Large intestine (tissue), 3 donors: ENCODE data around the gene LZTFL1. TPM values are rescaled to one million over a fixed set of nuclear protein-coding genes. Genes with fewer than 3 reads are reported as not detected.

Experiments used
- DNase-seq, 2 donors: peaks; one replicate each; pipeline versions ENCODE4 v3.0.0 to v3.0.0-alpha.2; 2013
- H3K27ac ChIP-seq: one replicate; pipeline ENCODE4 v1.5.1; 2013; ENCODE audit warnings: low read length
- H3K27me3 ChIP-seq: 2 replicates; pipeline ENCODE4 v1.6.1; 2013; ENCODE audit warnings: low read length; ENCODE audit not compliant: control insufficient read depth, insufficient read depth
- H3K36me3 ChIP-seq: 2 replicates; pipeline ENCODE4 v1.6.1; 2013; ENCODE audit warnings: low read length; ENCODE audit not compliant: control insufficient read depth, insufficient read depth
- H3K4me1 ChIP-seq: one replicate; pipeline ENCODE4 v1.6.1; 2013; ENCODE audit warnings: low read length; ENCODE audit not compliant: control insufficient read depth, insufficient read depth
- H3K4me3 ChIP-seq: one replicate; pipeline ENCODE4 v1.5.1; 2013; ENCODE audit warnings: low read length
- H3K9me3 ChIP-seq: one replicate; pipeline ENCODE4 v1.6.1; 2013; ENCODE audit warnings: mild to moderate bottlenecking, low read depth, low read length, moderate library complexity; ENCODE audit not compliant: control insufficient read depth
- WGBS: methylation state at CpG from one replicate; pipeline ENCODE4 v1.1.5; 2013; ENCODE audit warnings: low lambda C conversion rate; ENCODE audit not compliant: insufficient coverage; 5-methylcytosine and 5-hydroxymethylcytosine counted together
- polyA plus RNA-seq: library from polyadenylated mRNA; unstranded; fragments of 120-200 nt; gene quantifications from one replicate; pipeline ENCODE4 v1.2.1, GENCODE V29; 2013

Gene LZTFL1
- polyA plus RNA-seq, 1 donor: 30.6 TPM

DNA sequence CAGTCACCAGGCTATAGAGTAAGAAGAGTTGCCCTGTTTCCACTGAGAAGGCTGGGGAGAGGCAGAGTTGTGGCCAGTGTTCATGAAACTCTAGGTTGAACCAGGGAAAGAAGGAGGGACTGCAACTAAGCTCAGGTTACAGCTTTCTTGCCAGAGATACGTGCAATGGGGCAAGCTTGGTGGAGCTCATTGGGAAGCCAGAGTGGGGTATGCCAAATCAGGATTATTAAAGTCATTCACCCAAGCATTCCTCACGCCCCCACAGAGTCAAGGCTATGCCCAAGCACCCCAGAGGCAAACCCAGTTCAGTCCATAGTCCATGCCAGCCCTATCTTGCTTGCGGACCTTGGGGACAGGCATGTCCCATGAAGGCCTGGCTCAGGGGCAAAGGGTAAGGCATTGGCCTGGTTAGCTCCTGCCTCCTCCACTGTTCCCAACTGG lies 63.1 kb downstream of the LZTFL1 start:
- Histone ChIP-seq H3K36me3 (peaks cover 18% of the 10 kb centered on the region), H3K27ac (peak overlapping the region; percentile 30), H3K4me3 (no peak overlapping the region), H3K9me3 (no peaks in the 10 kb centered on the region), H3K4me1 (peaks cover 81% of the 10 kb centered on the region), H3K27me3 (no peaks in the 10 kb centered on the region)
- DNase-seq: peak in 1 of 2 donors; percentile 58
- WGBS: no CpG with 5 or more reads among the region's 3 CpGs

GRCh38 chr3:45777746-45778386 lies 64.1 kb downstream of the LZTFL1 start:
- Histone ChIP-seq H3K4me1 (peaks cover 82% of the 10 kb centered on the region), H3K9me3 (no peaks in the 10 kb centered on the region), H3K36me3 (peaks cover 18% of the 10 kb centered on the region), H3K27ac (no peak overlapping the region), H3K4me3 (no peak overlapping the region), H3K27me3 (no peaks in the 10 kb centered on the region)
- DNase-seq: no peak
- WGBS: no CpG with 5 or more reads among the region's 11 CpGs

- peaks cover 18% of the 10 kb centered on the region for H3K36me3 ChIP-seq
- H3K27ac ChIP-seq: peak overlapping the region; percentile 89
- DNase-seq: no peak
- WGBS: no CpG with 5 or more reads among the region's 8 CpGs
- H3K4me3 ChIP-seq: no peak overlapping the region
- no peaks in the 10 kb centered on the region for H3K9me3 ChIP-seq
- H3K27me3 ChIP-seq: no peaks in the 10 kb centered on the region
- peaks cover 84% of the 10 kb centered on the region for H3K4me1 ChIP-seq
Measured at GRCh38 chr3:45777111-45777745, 64.7 kb downstream of the LZTFL1 start.

DNA sequence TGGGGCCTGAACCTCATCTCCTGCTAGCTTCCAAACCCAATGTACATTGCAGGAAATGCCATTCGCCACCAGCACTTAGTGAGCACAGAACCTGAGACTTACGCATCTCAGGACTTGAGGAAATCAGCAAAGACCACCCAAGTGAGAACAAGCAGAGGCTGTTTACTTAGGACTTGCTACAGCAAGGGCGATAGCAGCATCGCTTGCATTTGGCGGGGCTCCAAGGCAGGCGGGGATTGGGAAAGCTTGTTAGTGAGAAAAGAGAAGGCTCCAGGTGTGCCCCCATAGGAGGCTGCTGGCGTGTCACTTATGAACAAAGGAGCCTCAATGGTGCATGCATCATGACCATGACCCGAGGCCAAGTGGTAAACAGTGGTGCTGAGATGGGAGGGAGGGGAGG lies 65.3 kb downstream of the LZTFL1 start:
- H3K4me1 ChIP-seq: peaks cover 89% of the 10 kb centered on the region
- H3K27ac ChIP-seq: peak overlapping the region; percentile 89
- DNase-seq: peak in 1 of 2 donors; percentile 50
- peaks cover 19% of the 10 kb centered on the region for H3K36me3 ChIP-seq
- no peaks in the 10 kb centered on the region for H3K9me3 ChIP-seq
- no peak overlapping the region for H3K4me3 ChIP-seq
- WGBS: no CpG with 5 or more reads among the region's 8 CpGs
- no peaks in the 10 kb centered on the region for H3K27me3 ChIP-seq

DNA sequence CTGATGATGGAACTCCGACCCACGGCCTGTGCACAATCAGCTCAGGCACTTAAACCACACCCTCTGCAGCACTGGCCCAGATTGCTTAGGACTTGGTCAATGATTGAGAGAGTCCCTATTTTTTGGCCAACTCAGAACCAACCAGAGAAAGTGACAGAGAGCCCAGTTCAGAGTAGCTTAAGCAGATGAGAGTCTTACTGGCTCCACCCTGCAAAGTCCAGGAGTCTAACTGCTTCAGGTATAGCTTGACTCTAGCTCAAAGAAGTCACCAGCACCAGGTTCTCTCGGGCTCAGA lies 65.7 kb downstream of the LZTFL1 start:
- no peaks in the 10 kb centered on the region for H3K27me3 ChIP-seq
- WGBS: no CpG with 5 or more reads among the region's 3 CpGs
- peaks cover 93% of the 10 kb centered on the region for H3K4me1 ChIP-seq
- peaks cover 20% of the 10 kb centered on the region for H3K36me3 ChIP-seq
- peak overlapping the region; percentile 89 for H3K27ac ChIP-seq
- H3K4me3 ChIP-seq: no peak overlapping the region
- DNase-seq: peak; percentile 85 to 89
- no peaks in the 10 kb centered on the region for H3K9me3 ChIP-seq

DNA sequence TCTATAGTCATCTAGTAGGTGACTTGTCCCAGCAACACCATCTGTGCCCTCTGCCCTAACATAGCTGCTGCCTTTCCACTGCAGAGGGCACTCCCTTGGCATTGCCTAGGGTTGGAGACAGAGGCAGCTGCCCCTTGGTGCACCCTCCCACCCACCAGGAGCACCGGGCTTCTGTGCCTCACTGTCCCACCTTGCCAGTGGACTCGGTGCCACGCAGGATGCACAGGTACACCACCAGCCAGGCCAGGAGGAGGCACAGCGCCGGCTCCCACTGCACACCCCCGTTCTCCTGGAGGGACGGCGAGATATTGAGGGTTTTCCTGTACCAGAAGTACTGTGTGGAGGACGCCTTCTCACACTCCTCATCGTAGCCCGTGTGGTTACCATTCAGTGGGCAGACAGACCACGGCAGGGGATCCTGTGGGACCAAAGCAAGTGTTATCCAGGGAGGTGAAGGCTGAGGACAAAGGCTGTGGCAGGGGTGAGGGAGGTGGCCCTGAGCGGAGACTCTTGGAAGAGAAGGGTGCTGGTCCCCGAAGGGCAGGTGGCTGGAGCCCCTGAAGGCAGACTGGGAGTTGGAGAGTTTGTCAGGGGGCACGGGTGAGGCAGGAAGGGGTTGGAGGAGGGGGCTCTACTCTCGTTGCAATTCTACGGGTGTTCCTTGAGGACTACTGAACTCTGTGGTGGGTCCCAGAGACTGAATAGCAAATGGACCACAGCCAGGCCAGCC lies 66.2 kb downstream of the LZTFL1 start:
- Histone ChIP-seq H3K36me3 (peaks cover 24% of the 10 kb centered on the region), H3K9me3 (no peaks in the 10 kb centered on the region), H3K27ac (peak overlapping the region; percentile 89), H3K4me3 (no peak overlapping the region), H3K4me1 (peaks cover 90% of the 10 kb centered on the region), H3K27me3 (no peaks in the 10 kb centered on the region)
- no CpG with 5 or more reads among the region's 17 CpGs for WGBS
- DNase-seq: no peak

DNA sequence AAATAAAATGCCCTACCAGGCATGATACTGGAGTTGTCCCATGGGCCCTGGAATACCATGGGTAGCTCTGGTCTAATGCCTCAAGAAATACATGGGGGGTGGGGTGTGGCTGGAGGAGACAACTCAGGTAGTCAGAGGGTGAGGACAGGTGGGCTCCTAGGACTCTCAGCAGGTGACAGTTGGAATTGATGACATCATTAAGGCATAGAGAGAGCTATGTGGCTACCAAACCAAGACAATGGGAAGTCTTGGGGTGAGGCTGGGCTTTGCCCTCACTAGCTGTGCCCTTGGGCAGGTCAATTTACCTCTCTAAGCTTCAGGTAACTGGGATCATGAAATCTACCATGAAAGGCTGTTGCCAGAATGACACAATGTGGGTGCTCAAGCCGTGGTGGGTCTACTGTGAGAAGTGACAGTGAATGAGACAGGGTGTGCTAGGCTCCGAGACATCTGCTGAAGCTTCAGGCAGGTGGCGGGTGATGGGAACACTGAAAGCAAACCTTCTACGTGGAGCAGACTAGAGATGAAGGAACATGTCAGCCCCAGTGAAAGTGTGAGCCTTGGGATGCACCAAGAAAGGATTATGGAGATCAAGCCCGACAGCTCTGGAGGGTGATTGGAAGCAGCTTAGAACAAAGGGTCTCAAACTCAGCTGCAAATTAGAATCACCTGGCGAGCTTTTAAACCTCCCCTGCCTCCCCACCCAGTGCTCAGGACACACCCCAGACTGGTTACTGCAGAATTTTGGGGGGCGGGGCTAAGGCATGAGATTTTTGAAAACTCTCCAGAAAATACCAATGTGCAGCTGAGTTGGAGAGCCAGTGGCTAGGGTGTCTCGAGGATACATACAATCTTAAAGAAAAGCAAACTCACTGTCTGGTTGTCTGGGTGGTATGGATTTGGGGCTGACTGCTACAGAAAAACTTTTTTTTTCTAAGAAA lies 67.1 kb downstream of the LZTFL1 start:
- peaks cover 81% of the 10 kb centered on the region for H3K4me1 ChIP-seq
- peak overlapping the region; percentile 89 for H3K27ac ChIP-seq
- no peak for DNase-seq

DNA sequence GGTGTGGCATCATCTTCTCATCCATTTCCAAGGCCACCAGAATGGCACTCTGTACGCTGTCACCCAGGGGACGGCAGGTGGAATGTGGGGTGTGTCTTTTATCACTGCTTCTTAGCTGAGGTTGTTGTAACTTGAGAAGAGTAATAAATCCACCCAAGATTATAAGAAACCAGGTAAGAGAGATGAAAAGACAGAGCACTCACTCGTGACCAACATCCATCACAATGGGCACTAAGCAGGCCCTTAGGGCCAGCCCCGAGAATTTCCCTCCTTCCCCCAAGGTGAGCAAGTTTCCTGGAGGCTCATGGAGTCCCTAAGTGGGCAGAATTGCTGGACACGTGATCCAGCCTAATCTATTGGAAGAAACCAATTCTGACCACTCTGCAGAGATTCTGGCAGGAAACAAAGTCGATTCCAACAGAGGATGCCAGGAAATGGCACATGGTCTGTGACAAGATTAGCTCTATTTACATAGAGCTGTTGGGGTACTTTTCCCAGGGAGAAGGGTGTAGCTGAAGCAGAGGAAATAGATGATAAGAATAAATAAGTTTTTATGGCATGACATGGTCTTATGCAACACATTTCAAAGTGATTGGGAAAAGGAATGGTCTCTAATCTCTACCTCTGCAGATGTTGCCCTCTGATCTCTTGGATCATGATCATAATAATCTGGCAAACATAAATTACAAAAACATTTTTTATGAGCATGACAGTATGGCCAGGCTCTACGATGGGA lies 68.0 kb downstream of the LZTFL1 start:
- WGBS: no CpG with 5 or more reads among the region's 7 CpGs
- Histone ChIP-seq H3K27ac (peak overlapping the region; percentile 89), H3K4me3 (no peak overlapping the region)

More for the DNA sequence above, 67.1 kb downstream of the LZTFL1 start:
- WGBS: no CpG with 5 or more reads among the region's 8 CpGs
- H3K4me3 ChIP-seq: no peak overlapping the region
- no peaks in the 10 kb centered on the region for H3K9me3 ChIP-seq
- H3K36me3 ChIP-seq: peaks cover 24% of the 10 kb centered on the region
- no peaks in the 10 kb centered on the region for H3K27me3 ChIP-seq

More for the DNA sequence above, 68.0 kb downstream of the LZTFL1 start:
- peaks cover 19% of the 10 kb centered on the region for H3K36me3 ChIP-seq
- DNase-seq: peak; percentile 88 to 95
- H3K9me3 ChIP-seq: no peaks in the 10 kb centered on the region
- H3K4me1 ChIP-seq: peaks cover 71% of the 10 kb centered on the region
- no peaks in the 10 kb centered on the region for H3K27me3 ChIP-seq
